NCI-H2196 treated with DMSO at 0.1 percent for 48 hours (cell line): Measurements from ENCODE around the gene ISOC1.

Source experiments
- DNase-seq: peaks from one replicate; lab custom pipeline; 2025; ENCODE audit not compliant: unreplicated experiment; lab: John Stamatoyannopoulos, UW

Gene ISOC1

DNA sequence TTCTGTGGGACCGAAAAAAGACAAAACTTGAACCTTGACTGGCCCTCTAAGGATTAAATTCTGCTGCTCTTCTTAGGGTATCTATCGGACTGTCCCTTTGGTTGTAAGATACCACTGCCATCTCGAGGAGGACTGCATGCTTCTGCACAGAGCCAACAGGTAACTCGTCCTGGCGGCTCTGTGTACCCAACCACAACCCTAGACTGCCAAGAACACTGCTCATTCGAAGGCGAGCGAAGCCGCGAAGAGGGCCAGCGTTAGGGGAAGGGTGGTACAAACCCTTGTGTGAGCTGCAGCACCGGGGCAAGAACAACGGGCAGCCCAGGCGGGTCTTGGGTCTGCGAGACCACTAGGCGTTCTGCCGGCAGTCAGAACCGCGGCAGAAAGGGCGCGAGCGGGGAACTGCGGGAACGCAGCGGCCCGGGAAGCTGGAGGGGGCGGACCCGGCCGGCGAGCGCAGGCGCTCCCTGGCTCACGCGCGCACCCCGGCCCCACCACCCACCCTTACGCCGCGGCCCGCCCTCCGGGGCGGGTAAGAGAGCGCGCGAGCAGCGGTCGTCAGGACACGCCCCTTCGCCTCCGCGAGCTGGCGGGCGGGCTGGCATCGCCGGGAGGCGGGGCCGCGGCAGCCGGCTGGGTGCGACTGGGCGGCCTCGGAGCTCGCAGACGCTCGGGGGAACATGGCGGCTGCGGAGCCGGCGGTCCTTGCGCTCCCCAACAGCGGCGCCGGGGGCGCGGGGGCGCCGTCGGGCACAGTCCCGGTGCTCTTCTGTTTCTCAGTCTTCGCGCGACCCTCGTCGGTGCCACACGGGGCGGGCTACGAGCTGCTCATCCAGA, at the start of gene ISOC1:
ISOC1 (plus strand) TSS at position 663 of the 837 bp plus-strand sequence; CDS start at position 681, 18 bp downstream.
- DNase-seq: peak; percentile 82

DNA sequence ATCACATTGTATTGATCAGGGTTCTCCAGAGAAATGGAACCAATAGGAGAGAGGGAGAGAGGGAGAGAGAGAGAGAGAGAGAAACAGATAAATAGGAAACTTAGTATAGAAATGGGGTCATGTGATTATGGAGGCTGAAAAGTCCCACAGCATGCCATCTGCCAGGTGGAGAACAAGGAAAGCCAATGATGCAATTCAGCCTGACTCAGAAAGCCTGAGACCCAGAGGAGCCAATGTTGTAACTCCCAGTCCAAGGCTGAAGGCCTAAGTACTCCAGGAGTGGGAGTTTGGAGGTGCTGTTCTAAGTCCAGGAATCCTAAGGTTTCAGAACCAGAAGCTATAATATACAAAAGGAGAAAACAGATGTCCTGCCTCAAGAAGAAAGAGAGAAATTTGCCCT, 48.4 kb upstream of the ISOC1 start:
- DNase-seq: no peak

- DNase-seq: no peak
These were observed 46.0 kb upstream of the ISOC1 start for GRCh38 chr5:129048509-129048908.

- no peak for DNase-seq
These were observed 45.3 kb upstream of the ISOC1 start for GRCh38 chr5:129049126-129049799.

DNA sequence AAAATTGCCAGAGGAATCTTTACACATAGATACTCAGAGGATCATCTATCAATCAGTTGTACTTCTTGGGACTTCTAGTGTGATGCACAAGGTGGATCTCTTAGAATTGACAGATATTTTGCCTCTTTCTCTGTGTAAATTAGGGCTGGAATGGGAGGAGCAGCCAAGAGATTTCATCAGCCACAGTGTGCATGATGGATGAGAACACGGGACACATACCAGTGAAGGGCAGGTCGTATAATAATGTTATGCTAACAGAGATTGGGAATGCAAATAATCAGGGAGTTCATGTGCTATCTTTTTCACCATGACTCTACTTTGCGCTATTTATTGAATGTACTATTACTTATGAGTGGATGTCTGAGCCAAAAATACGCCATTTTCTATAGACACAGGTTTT, 43.3 kb upstream of the ISOC1 start:
- DNase-seq: no peak

DNA sequence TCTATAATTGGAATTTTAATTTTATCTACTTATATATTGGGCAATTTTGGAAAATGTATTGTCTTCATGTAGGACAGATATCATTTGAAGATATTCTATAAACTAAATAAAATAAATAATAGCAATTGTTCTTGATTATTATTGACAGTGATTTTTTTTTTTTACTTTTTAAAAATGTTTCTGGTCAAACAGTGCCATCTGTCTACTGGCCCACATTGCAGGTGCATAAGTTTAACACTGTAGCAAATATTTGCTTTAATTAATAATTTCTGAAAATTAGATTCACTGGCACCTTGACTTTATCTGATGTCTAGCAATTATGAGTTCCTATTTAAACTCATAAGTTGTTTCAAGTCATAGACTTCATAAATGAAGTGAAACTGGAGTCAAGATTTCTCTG, 41.1 kb upstream of the ISOC1 start:
- no peak for DNase-seq

- no peak for DNase-seq
These were observed 37.2 kb upstream of the ISOC1 start for GRCh38 chr5:129057329-129057728.

GRCh38 chr5:129061849-129062248, 32.7 kb upstream of the ISOC1 start:
- no peak for DNase-seq

DNA sequence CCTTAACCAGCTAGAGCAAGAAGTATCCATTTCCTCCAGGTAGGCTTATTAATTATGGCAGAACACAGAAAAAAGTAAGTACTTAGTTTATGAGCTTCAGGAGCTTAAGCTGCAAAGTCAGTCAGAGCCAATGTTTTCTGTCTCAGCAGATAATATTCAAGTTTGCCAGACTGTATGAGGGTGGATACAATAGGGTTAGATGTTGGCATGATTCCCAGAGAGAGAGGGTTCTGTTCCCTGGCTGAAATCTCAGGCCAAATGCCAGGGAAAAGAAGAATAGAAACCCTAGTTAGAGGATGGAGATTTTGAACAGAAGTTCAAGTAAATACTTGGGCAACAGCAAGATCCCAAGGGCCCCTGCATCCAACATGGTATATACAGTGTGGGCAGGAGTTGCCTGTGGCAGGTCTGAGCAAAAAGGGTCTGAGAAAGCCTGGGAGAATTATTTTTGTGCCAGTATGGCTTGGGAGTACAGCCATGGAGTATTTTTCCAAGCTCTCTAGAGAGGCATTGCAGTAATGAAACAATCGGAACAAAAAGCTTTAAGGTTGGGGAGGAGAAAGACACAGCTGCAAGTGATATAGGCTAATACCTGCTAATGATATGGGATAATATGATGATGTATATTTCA, 31.0 kb upstream of the ISOC1 start:
- no peak for DNase-seq

DNA sequence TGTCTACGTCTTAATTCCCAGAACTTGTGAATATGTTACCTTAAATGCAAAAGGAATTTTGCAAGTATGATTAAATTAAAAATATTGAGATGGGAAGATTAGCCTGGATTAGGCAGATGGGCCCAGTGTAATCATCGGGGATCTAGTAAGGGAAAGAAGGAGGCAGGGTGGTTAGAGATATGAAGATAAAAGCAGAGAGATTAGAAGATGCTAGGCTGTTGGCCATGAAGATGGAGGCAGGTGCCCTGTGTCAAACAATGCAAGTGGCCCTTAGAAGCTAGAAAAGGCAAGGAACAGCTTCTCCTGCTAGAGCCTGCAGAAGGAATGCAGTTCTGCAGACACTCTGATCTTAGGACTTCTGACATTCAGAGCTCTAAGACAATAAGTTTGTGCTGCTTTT, 28.8 kb upstream of the ISOC1 start:
- no peak for DNase-seq

GRCh38 chr5:129067745-129068144, 26.8 kb upstream of the ISOC1 start:
- DNase-seq: no peak

DNA sequence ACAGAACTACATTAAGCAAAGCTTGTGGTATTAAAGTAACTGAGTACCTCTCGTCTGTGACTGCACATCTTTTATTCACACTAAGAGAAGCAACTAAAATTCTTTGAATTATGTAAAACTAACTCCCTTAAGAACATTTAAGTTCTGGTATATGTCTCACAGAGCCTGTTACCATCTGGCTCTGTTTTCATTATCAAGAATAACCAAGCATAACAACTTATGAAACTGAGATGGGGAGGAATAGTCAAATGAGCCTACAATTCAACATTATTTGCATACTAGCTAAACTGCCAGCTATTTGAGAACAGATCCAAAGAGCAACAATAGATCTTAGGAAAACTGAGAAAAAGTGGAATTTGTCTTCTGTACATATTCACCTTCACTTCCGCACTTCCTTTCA, 25.3 kb upstream of the ISOC1 start:
- no peak for DNase-seq

GRCh38 chr5:129073111-129073510, 21.4 kb upstream of the ISOC1 start:
- no peak for DNase-seq

DNA sequence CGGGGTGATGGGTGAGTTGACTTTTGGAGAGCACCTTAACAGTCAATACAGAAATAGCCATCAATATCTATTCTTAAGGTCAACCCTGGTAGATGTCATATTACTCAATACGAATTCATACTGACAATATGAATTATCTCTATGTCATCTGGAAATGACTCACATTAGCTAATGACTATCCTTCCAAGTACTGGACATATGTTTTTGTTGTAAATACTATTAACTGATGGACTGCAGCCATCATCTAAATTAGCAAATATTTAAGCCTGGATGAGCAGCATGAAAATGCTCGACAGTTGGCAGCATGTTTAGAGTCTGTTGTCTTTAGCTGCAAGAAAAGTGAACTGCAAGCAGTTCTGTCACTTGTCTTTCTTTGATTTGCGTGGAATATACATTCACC, 19.6 kb upstream of the ISOC1 start:
- no peak for DNase-seq

- no peak for DNase-seq
These were observed 17.0 kb upstream of the ISOC1 start for GRCh38 chr5:129077433-129078075.

DNA sequence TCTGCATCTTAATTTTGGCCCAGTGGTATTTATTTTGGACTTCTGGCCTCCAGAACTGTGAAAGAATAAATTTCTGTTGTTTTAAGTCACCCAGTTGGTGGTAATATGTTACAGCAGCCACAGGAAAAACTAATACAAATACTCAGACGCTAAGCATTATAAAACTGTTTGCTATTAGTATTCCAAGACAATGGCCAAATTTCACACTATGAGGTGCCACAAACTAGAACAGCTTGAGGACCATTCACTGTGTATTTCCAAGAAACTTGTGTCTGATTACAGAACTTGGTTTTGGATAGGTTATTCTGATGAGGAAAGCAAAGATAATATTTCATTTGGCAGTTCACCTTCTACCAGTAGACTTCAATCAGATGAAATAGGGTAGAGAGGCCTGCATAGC, 16.3 kb upstream of the ISOC1 start:
- no peak for DNase-seq

DNA sequence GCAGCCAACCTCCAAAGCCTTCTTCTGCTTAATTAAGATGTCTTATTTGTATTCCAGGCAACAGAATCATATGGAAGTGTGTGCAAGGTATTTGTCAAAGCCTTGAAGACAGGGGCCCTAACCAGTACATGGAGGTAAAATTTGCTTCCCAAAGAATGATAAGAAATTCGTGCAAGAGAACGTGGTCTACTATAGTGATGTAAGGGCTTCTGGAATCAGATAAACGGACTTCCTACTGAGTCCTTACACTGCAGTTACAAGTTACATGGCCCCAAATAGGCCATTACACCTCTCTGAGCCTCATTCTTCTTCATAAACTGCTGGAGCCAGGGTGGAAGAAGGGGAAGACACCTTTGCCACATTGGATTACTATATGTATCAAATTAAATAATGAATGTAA, 15.9 kb upstream of the ISOC1 start:
- no peak for DNase-seq

DNA sequence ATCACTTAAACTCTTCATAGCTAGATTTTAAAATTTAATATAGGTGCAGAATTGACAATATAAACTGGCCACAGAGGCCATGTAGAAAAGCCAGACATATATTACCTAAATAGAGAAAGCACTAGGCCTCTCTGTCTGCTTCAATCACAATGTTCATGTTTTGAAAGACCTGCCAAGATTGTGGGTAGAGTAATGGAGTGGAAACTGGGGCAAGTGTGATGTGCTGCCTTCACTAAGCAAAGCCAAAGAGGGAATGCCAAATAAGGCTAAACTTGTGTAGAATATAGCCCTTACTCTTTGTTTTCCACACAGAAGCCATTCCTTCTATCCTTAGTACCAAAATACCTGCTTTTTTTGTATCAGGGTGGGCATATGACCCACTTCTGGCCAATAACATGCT, 15.1 kb upstream of the ISOC1 start:
- no peak for DNase-seq

DNA sequence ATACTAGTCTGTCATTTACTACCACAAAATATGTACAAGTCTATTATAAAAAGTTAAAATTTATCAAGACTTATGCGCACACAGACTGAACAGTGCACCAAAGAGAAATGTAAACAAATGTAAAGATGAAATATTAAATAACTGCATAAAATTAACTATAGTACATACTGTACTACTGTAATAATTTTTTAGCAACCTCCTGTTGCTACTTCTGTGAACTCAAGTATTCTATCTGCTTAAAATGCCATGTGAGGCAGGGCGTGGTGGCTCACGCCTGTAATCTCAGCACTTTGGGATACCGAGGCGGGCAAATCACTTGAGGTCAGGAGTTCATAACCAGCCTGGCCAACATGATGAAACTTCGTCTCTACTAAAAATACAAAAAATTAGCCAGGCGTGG, 13.8 kb upstream of the ISOC1 start:
- no peak for DNase-seq

DNA sequence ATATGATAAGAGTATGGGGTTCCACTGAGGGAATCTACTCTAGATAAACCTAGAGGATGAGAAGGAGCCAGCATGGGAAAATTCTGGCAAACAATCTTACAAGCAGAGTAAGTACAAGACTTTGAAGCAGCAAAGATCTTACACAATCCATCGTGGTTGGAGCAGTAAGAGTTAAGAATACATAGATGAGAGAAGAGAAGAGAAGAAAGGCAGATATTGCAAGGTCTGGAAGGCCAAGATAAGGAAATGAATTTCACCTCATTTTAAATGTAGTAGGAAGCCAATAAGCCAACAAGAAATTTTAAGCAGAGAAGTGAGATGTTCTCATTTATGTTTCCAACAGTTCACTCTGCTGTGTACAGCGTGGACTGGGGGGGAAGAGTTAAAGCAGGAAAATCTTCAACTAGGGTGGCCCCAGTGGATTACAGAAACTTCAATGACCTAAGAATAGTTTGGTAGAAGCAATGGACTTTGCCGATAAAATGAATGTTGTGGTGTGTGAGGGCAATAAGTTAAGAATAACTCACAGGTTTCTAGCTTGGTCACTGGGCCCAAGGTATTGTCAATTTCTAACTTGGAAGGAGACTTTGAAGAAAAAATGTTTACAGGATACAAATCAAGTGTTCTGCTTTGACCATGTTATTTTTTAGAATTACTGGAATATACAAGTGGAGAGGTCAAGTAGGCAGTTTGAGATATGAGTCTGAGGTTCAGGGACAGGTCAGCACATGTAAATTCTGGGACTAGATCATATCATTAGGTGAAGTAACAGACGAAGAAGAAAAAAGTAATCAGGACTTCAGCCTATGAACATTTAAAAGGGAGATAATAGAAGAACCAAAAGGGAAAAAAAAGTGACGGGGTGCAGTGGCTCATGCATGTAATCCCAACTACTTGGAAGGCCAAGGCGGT, 12.1 kb upstream of the ISOC1 start:
- no peak for DNase-seq
